T-helper 22 cell (primary cell): Measurements from ENCODE around the gene CIZ1.

Experiments used
- DNase-seq: peaks from one replicate; pipeline ENCODE4 v3.0.0-alpha.2; 2020; ENCODE audit warnings: low read depth

Gene CIZ1

DNA sequence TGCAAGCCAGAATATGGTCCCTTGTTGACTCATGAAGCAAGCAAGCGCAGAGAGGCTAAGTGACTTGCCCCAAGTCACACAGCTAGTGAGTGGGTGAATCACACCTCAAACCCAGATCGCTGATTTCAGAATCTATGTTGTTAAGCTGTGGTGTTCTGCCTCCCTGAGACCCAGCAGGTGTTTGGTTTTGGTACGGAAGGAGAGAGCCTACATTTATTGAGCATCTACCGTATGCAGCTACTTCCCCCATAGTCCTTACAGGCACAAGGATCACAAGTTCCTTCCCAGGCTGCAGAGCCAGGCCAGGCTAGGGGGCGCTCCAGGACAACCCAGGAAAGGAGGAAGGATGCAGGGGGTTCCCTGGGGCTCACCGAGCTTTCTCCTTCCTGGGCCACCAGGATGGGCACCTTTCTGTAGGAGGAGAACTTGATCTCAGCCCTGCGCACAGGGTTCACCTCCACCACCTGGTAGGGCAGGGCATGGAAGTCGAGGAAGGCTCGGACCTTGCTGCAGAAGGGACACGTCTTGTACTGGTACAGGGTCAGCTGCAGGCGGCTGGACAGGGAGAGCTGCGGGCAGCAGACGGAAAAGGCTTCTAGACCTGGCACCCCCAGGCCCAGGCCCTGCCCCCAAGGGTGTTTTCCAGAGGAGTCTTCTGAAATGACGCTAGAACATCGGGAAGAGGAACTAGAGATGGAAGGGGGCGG is 66.3 kb downstream of the CIZ1 start:
- DNase-seq: peak; percentile 20

DNA sequence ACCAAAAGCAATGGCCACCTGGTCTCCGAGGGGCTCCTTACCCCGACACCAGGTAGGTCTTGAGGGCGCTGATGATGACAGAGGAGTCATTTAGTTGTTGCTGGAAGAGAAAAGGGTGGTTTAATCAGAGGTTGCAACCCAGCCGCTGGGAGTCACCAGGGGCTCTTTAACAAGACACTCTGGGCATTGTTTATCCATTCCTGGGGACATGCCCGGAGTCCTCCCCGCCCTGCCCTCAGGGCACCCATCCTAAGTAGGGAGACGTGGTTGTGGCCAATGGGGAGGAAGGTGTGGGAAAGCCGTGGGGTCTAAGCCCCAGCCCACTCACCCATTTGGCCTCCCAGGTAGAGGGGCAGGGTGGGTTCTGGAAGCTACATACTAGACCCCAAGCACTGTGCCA is 66.9 kb downstream of the CIZ1 start:
- no peak for DNase-seq

DNA sequence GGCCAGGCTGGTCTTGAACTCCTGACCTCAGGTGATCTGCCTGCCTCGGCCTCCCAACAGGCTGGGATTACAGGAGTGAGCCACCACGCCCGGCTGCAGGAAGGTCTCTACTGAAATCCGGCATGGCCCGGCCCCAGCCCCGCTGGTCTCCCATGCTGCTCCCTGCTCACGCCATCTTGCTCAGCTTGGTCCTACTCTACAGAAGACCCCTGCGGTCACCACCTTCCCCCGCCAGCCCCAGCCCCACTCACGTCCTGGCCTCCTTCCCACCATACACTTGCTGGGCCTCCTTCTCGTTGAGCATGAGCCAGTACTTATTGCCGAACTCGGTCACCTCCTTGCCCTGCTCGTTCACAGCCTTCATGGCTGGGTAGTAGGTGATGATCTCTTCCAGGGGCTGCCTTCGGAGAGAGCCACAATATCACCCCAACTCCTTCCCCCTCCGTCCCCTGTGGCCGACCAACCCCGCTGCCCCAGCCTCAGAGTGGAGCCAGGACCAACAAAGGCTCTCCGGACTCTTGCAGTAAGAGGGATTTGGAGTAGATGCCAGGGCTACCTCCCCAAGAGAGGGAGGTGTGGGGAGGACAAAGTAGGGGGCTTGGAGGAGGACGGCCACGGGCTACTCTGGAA is 67.8 kb downstream of the CIZ1 start:
- no peak for DNase-seq

DNA sequence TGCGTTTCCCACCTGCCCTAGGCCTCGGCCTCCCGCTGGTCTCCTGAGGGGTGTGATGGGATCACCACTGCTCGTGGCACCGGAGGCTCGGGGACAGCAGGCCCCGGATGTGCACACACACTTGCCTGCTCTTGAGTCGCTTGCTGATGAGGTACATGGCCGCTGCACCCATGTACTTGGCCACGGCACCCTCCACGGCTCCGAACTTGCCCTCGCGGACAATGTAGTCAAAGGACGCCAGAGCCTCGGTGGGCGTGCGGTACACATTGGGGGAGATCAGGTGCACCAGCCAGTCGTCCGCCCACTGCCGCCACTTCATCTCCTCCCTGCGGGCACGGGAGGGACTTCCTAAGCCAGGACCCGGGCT is 68.6 kb downstream of the CIZ1 start:
- DNase-seq: no peak

DNA sequence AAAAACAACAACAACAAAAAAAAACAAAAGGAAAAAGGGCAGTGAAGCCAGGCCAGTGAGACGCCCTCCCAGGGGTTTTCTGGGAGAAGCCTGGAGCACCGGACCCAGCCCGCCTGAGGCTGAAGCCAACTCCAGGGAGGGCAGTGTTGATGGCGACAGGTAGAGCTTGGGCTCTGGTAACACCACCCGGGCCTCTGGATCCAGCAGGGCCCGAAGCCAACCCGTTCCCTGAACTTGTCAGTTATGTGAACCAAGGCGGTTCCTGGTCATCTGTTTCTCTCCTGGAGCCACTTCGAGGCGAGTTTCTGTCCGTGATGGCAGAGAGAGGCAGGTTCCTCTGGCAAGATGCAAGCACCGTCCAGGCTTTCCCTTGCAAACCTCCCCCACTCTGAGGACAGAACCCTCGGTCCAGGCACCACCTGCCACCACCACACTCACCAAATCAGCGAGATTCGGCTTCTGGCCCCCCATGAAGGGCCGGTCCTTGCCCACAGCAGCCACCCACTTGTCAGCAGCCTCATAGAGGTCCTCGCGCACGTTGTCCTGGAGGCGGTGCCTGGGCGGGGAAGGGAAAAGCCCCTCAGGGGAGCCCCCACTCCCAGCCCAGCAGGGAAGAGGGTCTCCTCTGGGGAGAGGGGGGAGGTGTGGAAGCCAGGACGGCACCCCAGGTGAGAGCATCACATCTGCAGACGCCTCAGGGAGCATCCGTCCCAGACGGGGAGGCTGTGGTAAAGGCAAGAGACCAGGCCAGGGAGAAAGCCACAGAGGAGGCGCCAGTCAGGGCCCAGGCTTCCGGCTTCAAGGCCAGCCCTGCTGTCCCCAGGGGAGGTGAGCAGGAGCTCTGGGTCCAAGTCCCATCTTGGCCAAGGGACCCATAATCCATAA is 69.2 kb downstream of the CIZ1 start:
- no peak for DNase-seq

DNA sequence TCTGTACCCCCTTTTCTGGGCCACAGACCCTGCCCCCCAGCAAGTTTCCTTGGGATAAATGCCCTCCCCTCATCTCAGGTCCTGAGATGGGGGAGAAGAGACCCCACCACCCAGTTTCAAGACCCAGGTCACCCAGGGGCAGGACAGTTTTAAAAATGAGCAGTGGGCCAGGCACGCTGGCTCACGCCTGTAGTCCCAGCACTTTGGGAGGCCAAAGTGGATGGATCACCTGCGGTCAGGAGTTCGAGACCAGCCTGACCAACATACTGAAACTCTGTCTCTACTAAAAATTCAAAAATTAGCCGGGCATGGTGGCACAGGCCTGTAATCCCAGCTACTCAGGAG is 69.9 kb downstream of the CIZ1 start:
- no peak for DNase-seq

DNA sequence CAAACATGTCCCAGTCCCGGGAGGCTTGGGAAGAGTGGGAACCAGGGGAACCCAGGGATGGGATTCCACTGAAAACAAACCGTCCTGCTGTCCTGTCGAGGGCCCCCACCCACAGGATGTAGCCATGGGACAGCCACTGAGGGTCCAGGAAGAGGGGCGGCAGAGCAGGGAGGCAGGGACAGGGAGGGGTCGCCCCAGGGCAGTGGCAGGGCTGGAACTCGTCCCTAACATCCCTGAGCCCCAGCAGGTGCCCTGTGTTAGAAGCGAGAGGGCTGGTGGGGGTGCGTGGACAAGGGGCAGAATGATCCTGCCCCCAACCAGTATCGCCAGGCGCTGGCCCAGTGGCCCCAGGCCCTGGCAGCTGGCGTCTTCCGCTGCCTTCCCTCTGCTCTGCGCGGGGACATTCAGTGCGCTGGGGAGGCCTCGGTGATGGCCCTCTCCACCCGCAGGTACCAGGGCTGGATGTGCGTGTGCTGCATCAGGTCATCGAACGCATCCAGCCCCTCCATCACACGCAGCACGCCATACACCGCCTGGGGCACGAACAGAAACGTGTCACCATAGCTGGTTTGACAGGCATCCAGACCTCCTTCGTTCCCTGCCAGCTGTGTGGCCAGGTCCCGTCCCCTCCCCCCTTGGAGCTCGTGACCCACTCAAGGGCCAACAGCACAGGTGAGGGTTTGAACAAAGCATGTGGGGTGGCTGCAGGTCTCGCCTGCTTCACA is 70.5 kb downstream of the CIZ1 start:
- no peak for DNase-seq

DNA sequence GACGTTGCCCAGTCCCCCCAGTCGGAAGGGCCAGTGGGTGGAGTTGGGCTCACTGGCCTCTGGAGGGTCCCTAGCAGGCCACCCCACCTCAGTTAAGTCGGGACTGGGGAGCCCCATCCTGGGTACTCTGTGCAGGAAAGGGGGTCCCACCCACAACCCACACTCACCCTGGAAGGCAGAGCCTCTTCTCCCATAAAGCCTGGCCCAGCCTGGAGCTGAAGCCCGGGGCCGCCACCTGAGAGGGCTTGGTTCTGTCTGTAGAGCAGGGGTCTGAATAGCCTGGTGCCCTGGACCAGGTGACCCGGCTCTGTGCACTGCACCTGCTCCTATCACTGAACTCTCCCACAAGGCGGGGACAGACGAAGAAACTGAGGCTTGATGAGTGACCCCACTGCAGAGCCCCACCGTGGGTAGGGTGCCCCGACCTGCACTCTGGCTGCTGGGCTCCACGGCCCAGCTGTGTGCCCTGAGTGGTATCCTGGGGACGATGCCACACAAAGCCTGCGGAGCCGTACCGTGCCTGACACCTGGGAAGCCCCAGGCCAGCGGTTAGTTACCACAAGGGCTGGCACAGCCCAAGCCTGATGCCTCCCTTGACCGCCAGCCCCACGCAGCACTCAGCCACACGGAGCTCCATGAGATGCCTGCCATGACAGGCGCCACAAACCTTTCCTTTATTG is 71.2 kb downstream of the CIZ1 start:
- DNase-seq: no peak

DNA sequence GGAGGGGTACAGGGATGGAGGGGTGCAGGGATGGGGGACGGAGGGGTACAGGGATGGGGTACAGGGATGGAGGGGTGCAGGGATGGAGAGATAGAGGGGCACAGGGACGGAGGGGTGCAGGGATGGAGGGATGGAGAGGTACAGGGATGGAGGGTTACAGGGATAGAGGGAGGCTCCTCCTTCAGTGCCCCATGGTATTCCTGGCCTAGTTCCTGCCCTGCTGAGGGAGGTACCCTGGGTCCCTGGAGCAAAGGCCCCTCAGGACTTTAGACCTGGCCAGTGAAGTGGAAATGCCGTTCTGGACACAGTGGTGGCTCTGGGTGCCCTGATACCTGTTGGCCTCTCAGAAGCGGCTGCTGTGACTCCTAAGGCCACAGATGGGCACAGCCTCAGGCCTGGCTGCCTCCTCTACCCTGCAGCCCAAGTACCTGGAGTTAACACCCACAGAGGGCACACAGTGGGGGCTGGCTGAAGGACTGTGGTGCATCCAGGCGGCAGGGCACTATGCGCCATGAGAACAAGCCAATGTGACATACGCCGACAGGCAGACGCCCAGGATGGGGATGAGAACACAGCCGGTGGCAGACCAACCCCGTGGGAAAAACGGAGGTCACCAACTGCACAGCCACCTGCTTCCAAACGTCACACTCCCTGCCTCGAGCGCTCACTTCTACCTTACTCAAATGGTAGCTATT is 72.3 kb downstream of the CIZ1 start:
- no peak for DNase-seq

DNA sequence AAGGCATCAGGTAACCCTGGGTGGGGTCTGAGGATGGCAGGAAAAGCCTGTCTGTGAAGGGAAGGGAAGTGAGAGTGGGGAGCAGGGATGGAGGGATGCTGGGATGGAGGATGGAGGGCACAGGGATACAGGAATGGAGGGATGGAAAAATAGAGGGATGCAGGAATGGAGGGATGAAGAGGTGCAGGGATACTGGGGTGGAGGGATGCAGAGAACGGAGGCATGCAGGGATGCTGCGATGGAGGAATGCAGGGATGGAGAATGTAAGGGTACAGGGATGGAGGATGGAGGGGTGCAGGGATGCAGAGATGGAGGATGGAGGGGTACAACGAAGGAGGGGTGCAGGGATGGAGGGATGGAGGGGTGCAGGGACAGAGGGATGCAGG is 72.9 kb downstream of the CIZ1 start:
- no peak for DNase-seq

DNA sequence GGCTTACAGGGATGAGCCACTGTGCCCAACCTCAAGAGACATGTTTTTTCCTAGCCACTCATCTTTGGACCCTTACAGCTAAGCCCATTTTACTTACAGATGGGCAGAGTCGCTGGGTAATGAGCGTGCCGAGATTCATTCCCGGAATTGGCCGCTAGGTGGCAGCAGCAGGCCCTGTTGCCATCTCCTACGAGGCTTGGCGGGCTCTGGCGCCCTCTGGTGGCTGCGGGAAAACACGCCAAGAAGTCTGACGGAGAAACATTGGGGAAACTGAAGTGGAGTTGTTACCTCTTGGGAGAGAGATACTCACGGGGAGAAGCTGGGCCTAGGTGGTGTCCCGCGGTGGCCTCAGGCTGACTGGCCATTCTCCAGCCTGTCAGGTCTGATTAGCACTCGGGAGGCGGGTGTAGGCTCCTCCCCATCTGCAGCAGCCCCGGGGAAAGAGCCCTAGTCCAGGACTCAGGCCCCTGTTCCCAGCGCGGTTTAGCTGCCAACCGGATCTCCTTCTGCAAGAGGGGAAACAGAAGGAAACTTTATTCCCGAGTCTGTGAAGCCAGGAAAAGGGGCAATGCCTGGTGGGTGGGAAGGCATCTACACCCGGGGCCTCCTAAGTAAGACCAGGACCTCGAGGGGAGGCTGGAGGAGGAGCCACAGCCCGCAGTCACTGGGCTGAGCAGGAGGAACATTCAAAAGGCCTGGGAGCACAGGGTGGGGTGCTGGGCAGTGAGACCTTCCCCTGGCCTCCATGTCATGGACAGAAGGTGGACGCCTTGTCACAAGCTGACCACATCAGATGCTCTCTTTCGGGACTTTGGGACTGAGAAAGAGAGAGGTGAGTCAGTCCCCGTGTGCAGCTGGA is 73.5 kb downstream of the CIZ1 start:
- peak; percentile 81 for DNase-seq

DNA sequence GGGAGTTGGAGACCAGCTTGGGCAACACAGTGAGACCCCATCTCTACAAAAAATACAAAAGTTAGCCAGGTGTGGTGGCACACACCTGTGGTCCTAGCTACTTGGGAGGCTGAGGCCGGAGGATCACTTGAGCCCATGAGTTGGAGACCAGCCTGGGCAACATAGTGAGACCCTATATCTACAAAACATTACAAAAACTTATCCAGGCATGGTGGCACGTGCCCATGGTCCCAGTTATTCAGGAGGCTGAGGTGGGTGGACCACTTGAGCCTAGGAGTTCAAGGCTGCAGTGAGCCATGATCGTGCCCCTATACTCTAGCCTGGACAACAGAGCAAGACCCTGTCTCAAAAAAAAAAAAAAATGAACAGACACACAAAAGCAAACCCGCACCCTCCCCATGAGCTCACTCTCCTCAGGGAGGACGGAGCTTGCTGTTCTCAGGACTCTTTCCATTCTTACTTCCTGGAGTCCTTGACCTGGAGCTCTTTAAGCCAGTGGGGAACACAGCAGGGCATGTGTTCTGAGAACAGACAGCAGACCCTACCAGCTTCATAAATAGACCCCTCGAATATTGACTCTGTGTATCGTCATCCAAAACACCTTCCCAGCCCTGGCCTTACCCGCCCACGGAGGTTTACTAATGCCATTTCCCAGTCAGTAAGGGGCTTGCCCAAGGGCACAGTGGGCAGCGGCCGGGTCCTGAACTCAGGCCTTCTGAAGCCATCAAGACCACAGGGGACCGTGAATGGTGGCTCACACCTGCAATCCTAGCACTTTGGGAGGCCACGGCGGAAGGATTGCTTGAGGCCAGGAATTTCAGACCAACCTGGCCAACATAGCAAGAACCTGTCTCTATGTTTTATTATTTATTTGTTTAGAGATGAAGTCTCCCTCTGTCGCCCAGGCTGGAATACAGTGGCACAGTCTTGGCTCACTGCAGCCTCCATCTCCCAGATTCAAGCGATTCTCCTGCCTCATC is 75.0 kb downstream of the CIZ1 start:
- no peak for DNase-seq
